Calu3 (cell line): ENCODE results near the gene CPSF4L. TPM values are rescaled to one million over a fixed set of nuclear protein-coding genes. Genes with fewer than 3 reads are reported as not detected.

Source experiments
- BruUV-seq: library from RNA; stranded (reverse); fragments of 400-500 nt; replicated peaks from 2 replicates; lab custom pipeline; 2021; lab: Mats Ljungman, UMichigan
- CTCF ChIA-PET: fragments of 300-600 bp; sonication (Branson Sonifier 250); formaldehyde crosslinking; loops from one replicate; lab custom pipeline; 2022; ENCODE audit warnings: antibody characterized with exemption; lab: Charles Lee
- DNase-seq: peaks from one replicate; pipeline ENCODE4 v3.0.0; 2022
- H3K27ac Mint-ChIP-seq: one replicate; pipeline ENCODE4 v1.8.0; 2022; ENCODE audit warnings: mixed read lengths; ENCODE audit not compliant: unreplicated experiment
- H3K27me3 Mint-ChIP-seq: one replicate; pipeline ENCODE4 v1.8.0; 2022; ENCODE audit warnings: mixed read lengths; ENCODE audit not compliant: unreplicated experiment
- H3K36me3 Mint-ChIP-seq: one replicate; pipeline ENCODE4 v1.8.0; 2022; ENCODE audit warnings: mild to moderate bottlenecking, moderate library complexity, mixed read lengths; ENCODE audit not compliant: insufficient read depth, unreplicated experiment
- H3K4me1 Mint-ChIP-seq: one replicate; pipeline ENCODE4 v1.8.0; 2022; ENCODE audit warnings: mild to moderate bottlenecking, low read depth, mixed read lengths; ENCODE audit not compliant: unreplicated experiment
- H3K4me3 Mint-ChIP-seq: one replicate; pipeline ENCODE4 v1.8.0; 2022; ENCODE audit warnings: mild to moderate bottlenecking, low read depth, moderate library complexity, mixed read lengths; ENCODE audit not compliant: unreplicated experiment
- H3K9me3 Mint-ChIP-seq: one replicate; pipeline ENCODE4 v1.8.0; 2022; ENCODE audit warnings: low read depth, mixed read lengths; ENCODE audit not compliant: unreplicated experiment
- intact Hi-C: fragments of 100-400 bp; cut with micrococcal nuclease; formaldehyde crosslinking; loops from one replicate; pipeline ENCODE4 v1.10.0; 2022; ENCODE audit not compliant: unreplicated experiment
- total RNA-seq: library from RNA; stranded (reverse); gene quantifications from 2 replicates; pipeline ENCODE4 v1.2.3, GENCODE V29; 2022
- TF ChIP-seq, protein P1 (sequence below): fragments of 200-600 bp; IDR thresholded peaks from one replicate; pipeline ENCODE4 v1.8.0; 2022; ENCODE audit warnings: antibody characterized with exemption; ENCODE audit not compliant: unreplicated experiment

CPSF4L gene
- total RNA-seq, 1 experiment from 2014 or later, result not detected

- no peaks in the 10 kb centered on the region for H3K27me3 Mint-ChIP-seq
- H3K27ac Mint-ChIP-seq, result peak overlapping the region; percentile 33
- intact Hi-C loops, result no loop called here
- H3K36me3 Mint-ChIP-seq, result peaks cover 78% of the 10 kb centered on the region
- H3K4me1 Mint-ChIP-seq, result peaks cover 23% of the 10 kb centered on the region
- H3K4me3 Mint-ChIP-seq, result peak overlapping the region; percentile 17
- CTCF ChIA-PET, result interaction anchor here (2.9 kb wide), 1 partner anchor 476 kb away, joined by 7 read pairs; no protein-coding TSS in a partner anchor
- TF ChIP-seq, protein P1, sequence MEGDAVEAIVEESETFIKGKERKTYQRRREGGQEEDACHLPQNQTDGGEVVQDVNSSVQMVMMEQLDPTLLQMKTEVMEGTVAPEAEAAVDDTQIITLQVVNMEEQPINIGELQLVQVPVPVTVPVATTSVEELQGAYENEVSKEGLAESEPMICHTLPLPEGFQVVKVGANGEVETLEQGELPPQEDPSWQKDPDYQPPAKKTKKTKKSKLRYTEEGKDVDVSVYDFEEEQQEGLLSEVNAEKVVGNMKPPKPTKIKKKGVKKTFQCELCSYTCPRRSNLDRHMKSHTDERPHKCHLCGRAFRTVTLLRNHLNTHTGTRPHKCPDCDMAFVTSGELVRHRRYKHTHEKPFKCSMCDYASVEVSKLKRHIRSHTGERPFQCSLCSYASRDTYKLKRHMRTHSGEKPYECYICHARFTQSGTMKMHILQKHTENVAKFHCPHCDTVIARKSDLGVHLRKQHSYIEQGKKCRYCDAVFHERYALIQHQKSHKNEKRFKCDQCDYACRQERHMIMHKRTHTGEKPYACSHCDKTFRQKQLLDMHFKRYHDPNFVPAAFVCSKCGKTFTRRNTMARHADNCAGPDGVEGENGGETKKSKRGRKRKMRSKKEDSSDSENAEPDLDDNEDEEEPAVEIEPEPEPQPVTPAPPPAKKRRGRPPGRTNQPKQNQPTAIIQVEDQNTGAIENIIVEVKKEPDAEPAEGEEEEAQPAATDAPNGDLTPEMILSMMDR, result no peak
- BruUV-seq, result TSS peak; percentile 4
- no peak for DNase-seq
- no peaks in the 10 kb centered on the region for H3K9me3 Mint-ChIP-seq
These were observed 57.7 kb downstream of the CPSF4L start for GRCh38 chr17:73203788-73204479.

GRCh38 chr17:73203135-73203787, 58.4 kb downstream of the CPSF4L start:
- H3K4me1 Mint-ChIP-seq, result peaks cover 23% of the 10 kb centered on the region
- DNase-seq, result peak; percentile 49
- H3K4me3 Mint-ChIP-seq, result peak overlapping the region; percentile 17
- peaks cover 78% of the 10 kb centered on the region for H3K36me3 Mint-ChIP-seq
- intact Hi-C loops, result no loop called here
- no peaks in the 10 kb centered on the region for H3K27me3 Mint-ChIP-seq
- no peaks in the 10 kb centered on the region for H3K9me3 Mint-ChIP-seq
- peak overlapping the region; percentile 33 for H3K27ac Mint-ChIP-seq
- TF ChIP-seq, protein P1, result no peak
- CTCF ChIA-PET, result interaction anchor here (2.9 kb wide), 1 partner anchor 475 kb away, joined by 7 read pairs; no protein-coding TSS in a partner anchor
- no TSS peak for BruUV-seq

DNA sequence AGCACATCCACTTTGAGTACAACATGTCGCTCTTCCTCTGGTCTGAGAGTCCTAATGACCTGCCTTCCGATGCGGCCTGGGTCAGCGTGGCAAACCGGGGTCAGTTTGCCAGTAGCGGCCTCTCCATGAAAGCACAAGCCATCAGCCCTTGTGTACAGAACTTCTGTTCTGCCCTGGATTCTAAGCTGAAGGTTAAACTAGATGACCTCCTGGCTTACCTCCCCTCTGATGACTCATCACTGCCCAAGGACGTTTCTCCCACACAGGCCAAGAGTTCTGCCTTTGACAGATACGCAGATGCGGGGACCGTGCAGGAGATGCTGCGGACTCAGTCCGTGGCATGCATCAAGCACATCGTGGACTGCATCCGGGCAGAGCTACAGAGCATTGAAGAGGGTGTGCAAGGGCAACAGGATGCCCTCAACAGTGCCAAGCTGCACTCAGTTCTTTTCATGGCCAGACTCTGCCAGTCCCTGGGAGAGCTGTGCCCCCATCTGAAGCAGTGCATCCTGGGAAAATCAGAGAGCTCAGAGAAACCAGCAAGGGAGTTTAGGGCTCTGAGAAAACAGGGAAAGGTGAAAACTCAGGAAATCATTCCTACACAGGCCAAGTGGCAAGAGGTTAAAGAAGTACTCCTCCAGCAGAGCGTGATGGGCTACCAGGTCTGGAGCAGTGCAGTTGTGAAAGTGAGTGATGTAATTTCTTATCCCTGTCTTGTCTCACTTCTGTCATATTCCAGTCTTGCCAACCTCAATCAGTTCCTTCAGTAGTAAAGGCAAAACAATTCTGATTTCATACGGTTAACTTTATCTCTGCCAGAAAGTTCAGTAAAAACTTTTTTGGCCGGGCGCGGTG, 60.2 kb downstream of the CPSF4L start:
- no peak for DNase-seq
- TF ChIP-seq, protein P1, result no peak
- CTCF ChIA-PET, result interaction anchor here (2.9 kb wide), 1 partner anchor 474 kb away, joined by 7 read pairs; no protein-coding TSS in a partner anchor
- Mint-ChIP-seq H3K27me3 (no peaks in the 10 kb centered on the region), H3K36me3 (peaks cover 82% of the 10 kb centered on the region), H3K27ac (no peak overlapping the region), H3K9me3 (no peaks in the 10 kb centered on the region), H3K4me3 (no peak overlapping the region), H3K4me1 (peaks cover 23% of the 10 kb centered on the region)
- no TSS peak for BruUV-seq
- intact Hi-C loops, result no loop called here

DNA sequence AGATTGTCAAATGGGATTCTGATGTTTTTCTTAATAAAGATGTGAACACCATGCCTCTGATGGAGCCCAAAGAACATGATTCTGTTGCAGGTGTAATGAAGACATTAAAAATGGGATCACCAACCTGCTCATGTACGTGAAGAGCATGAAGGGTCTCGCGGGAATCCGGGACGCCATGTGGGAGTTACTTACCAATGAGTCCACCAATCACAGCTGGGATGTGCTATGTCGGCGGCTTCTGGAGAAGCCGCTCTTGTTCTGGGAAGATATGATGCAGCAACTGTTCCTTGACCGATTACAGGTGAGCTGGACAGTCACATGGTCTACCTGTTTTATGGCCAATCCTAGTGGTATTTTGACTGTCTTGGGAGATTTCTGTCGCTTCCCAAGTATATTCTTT, 61.2 kb downstream of the CPSF4L start:
- Mint-ChIP-seq H3K4me1 (peaks cover 23% of the 10 kb centered on the region), H3K27ac (no peak overlapping the region), H3K4me3 (no peak overlapping the region), H3K27me3 (no peaks in the 10 kb centered on the region), H3K36me3 (peaks cover 86% of the 10 kb centered on the region), H3K9me3 (no peaks in the 10 kb centered on the region)
- TF ChIP-seq, protein P1, result no peak
- no peak for DNase-seq
- no TSS peak for BruUV-seq
- CTCF ChIA-PET, result no interaction called here
- intact Hi-C loops, result no loop called here
